ENCODE results near the gene YPEL2.
"Not testable (repeated sequence)": the region's sequence is repeated elsewhere in the genome, so short reads cannot be mapped to it uniquely, and the experiment has no call there.

YPEL2 gene

GRCh38 chr17:59331129-59331928 is at the start of gene YPEL2:
Gene YPEL2, plus strand, starts transcription at chr17:59331655. Its CDS starts 21,755 bp downstream, at chr17:59353410.
- no peaks in the 10 kb centered on the region for H3K36me3 ChIP-seq
- H3K4me3 ChIP-seq: peak within 1 kb of the TSS; percentile 97
- H3K27ac ChIP-seq: peak within 1 kb of the TSS; percentile 74
- H3K9me3 ChIP-seq: no peaks in the 10 kb centered on the region
- TF ChIP-seq Cebpa-rat (IDR thresholded peaks at IDR 0.05): no peak
- peaks cover 30% of the 10 kb centered on the region for H3K4me1 ChIP-seq
- peak within 1 kb of the TSS; percentile 99 for H3K4me2 ChIP-seq
- peak within 1 kb of the TSS; percentile 84 for H3K9ac ChIP-seq
- H4K20me1 ChIP-seq: peaks cover 44% of the 10 kb centered on the region
- peaks cover 13% of the 10 kb centered on the region; the same call in 1 of the 2 replicates for H3K27me3 ChIP-seq

- H3K4me1 ChIP-seq: peaks cover 33% of the 10 kb centered on the region
- no peak overlapping the region for H3K4me2 ChIP-seq
- H4K20me1 ChIP-seq: no peaks in the 10 kb centered on the region
- H3K9me3 ChIP-seq: no peaks in the 10 kb centered on the region
- no peak for TF ChIP-seq Cebpa-rat (IDR thresholded peaks at IDR 0.05)
- no peak overlapping the region for H3K9ac ChIP-seq
- H3K4me3 ChIP-seq: no peak overlapping the region
- 0 out of 2 replicates have a peak overlapping the region, but pooled peaks have one; percentile 5 for H3K27ac ChIP-seq
- H3K27me3 ChIP-seq: no peaks in the 10 kb centered on the region
- H3K36me3 ChIP-seq: no peaks in the 10 kb centered on the region
Observed at GRCh38 chr17:59284317-59284716, 47.1 kb upstream of the YPEL2 start.

GRCh38 chr17:59287452-59287851 is 44.0 kb upstream of the YPEL2 start:
- H3K4me1 ChIP-seq: peaks cover 64% of the 10 kb centered on the region
- TF ChIP-seq Cebpa-rat (IDR thresholded peaks at IDR 0.05): no peak
- no peaks in the 10 kb centered on the region for H3K9me3 ChIP-seq
- peak overlapping the region; percentile 91 for H3K27ac ChIP-seq
- H3K36me3 ChIP-seq: no peaks in the 10 kb centered on the region
- peak overlapping the region; percentile 62 for H3K4me2 ChIP-seq
- no peaks in the 10 kb centered on the region for H4K20me1 ChIP-seq
- H3K9ac ChIP-seq: no peak overlapping the region; the same call in 1 of the 2 replicates
- H3K4me3 ChIP-seq: no peak overlapping the region
- H3K27me3 ChIP-seq: no peaks in the 10 kb centered on the region

- Histone ChIP-seq H3K27me3 (no peaks in the 10 kb centered on the region), H3K4me1 (peaks cover 69% of the 10 kb centered on the region), H3K4me2 (peak overlapping the region; percentile 62)
Observed at GRCh38 chr17:59287891-59288290, 43.6 kb upstream of the YPEL2 start.

GRCh38 chr17:59289981-59290301 is 41.5 kb upstream of the YPEL2 start:
- peak overlapping the region; percentile 10; the same call in 1 of the 2 replicates for H3K9ac ChIP-seq
- H3K27ac ChIP-seq: peak overlapping the region; percentile 91
- H4K20me1 ChIP-seq: no peaks in the 10 kb centered on the region
- H3K9me3 ChIP-seq: no peaks in the 10 kb centered on the region
- H3K36me3 ChIP-seq: no peaks in the 10 kb centered on the region
- no peak overlapping the region for H3K4me3 ChIP-seq
- H3K4me2 ChIP-seq: peak overlapping the region; percentile 57
- H3K4me1 ChIP-seq: peaks cover 87% of the 10 kb centered on the region
- H3K27me3 ChIP-seq: no peaks in the 10 kb centered on the region
- TF ChIP-seq Cebpa-rat (IDR thresholded peaks at IDR 0.05): no peak

More at GRCh38 chr17:59287891-59288290, 43.6 kb upstream of the YPEL2 start:
- no peaks in the 10 kb centered on the region for H3K9me3 ChIP-seq
- peak overlapping the region; percentile 58; the same call in 1 of the 2 replicates for H3K9ac ChIP-seq
- H3K27ac ChIP-seq: peak overlapping the region; percentile 91
- H4K20me1 ChIP-seq: no peaks in the 10 kb centered on the region
- no peak overlapping the region for H3K4me3 ChIP-seq
- TF ChIP-seq Cebpa-rat (IDR thresholded peaks at IDR 0.05): no peak
- no peaks in the 10 kb centered on the region for H3K36me3 ChIP-seq

- Histone ChIP-seq H3K4me1 (peaks cover 93% of the 10 kb centered on the region), H3K27ac (peak overlapping the region; percentile 91), H3K4me2 (peak overlapping the region; percentile 57), H3K9ac (peak overlapping the region; percentile 10; the same call in 1 of the 2 replicates)
- H4K20me1 ChIP-seq, H3K36me3 ChIP-seq, H3K27me3 ChIP-seq, H3K9me3 ChIP-seq, H3K4me3 ChIP-seq: not testable (repeated sequence)
Observed at GRCh38 chr17:59290302-59290998, 41.0 kb upstream of the YPEL2 start.

GRCh38 chr17:59292174-59292523 is 39.3 kb upstream of the YPEL2 start:
- no peak for TF ChIP-seq Cebpa-rat (IDR thresholded peaks at IDR 0.05)
- Histone ChIP-seq H3K27ac (peak overlapping the region; percentile 91), H3K9me3 (no peaks in the 10 kb centered on the region), H3K4me1 (peaks cover 83% of the 10 kb centered on the region), H3K4me3 (no peak overlapping the region), H3K4me2 (peak overlapping the region; percentile 57), H3K36me3 (no peaks in the 10 kb centered on the region), H3K9ac (no peak overlapping the region), H4K20me1 (no peaks in the 10 kb centered on the region), H3K27me3 (no peaks in the 10 kb centered on the region)

- Histone ChIP-seq H3K27me3 (no peaks in the 10 kb centered on the region), H3K36me3 (no peaks in the 10 kb centered on the region), H3K4me3 (no peak overlapping the region), H3K9me3 (no peaks in the 10 kb centered on the region), H3K9ac (no peak overlapping the region), H3K27ac (no peak overlapping the region), H4K20me1 (no peaks in the 10 kb centered on the region), H3K4me1 (peaks cover 42% of the 10 kb centered on the region), H3K4me2 (no peak overlapping the region)
- no peak for TF ChIP-seq Cebpa-rat (IDR thresholded peaks at IDR 0.05)
Observed at GRCh38 chr17:59296190-59296589, 35.3 kb upstream of the YPEL2 start.

- Histone ChIP-seq H3K9me3 (0 out of 2 replicates have a peak, but pooled peaks cover under 1% of the 10 kb centered on the region), H3K36me3 (no peaks in the 10 kb centered on the region), H3K27me3 (no peaks in the 10 kb centered on the region), H3K4me3 (no peak overlapping the region), H3K9ac (no peak overlapping the region), H3K27ac (no peak overlapping the region), H3K4me2 (no peak overlapping the region), H3K4me1 (peaks cover 19% of the 10 kb centered on the region), H4K20me1 (no peaks in the 10 kb centered on the region)
- TF ChIP-seq Cebpa-rat (IDR thresholded peaks at IDR 0.05): no peak
Observed at GRCh38 chr17:59298521-59298920, 32.9 kb upstream of the YPEL2 start.

Data from BLaER1 (cell line).